ENCODE measurements around the gene EPHB1.

Gene EPHB1

DNA sequence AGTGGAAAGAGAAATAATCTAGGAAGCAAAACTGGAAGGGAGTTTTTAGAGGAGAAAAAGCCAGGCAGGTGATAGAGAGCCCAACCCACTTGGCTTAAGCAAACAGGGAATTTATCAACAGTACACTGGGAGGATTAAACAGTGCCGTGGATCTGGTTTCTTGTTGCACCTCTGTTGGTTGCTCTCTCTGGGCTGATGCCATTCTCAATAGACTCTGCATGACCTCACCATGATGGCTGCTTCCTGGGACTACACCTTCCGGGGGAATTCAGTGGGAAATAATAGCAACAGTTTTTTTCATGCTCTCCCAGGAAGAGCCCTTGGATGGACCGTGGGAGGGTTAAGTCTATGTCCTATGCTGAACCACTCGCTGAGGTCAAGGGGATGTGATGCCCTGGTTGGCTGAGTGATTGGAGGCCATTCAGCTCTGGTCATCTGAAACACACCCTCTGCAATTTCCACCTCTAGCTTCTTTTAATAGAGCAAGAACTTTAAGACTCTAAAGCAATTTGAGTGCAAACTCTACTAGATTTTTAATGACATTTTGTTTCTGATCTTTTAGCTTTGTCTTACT is 74.2 kb downstream of the EPHB1 start:
- no peak for DNase-seq (ENCODE audit: low read depth in 1 of 2, low spot score in 1 of 2)
- TF ChIP-seq JUND (IDR thresholded peaks at IDR 0.05; ENCODE audit: low read depth) = no peak
- in situ Hi-C loops (cut with HindIII; ENCODE audit: low pct_unique_long_range_greater_than_20kb, low sequenced_read_pairs) = no loop called here

DNA sequence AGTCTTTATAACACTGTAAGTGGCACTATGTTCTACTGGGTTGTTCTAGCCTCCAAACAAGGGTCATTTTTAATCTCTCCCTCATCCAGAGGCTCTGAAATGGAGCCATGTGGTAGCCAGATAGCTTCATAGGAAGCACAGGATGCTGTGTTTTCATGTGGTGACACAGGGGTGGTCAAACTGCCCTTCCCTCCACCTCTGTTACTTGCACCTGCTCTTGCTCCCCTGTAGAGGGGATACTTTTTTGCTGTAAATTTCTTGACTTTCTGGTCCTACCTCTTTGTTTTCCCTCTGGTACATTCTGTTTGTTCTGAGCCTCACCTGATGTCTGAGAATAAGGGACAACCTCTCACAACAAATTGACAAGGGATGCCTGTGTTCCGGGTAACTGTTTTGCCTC is 76.8 kb downstream of the EPHB1 start:
- in situ Hi-C loops (cut with HindIII; ENCODE audit: low pct_unique_long_range_greater_than_20kb, low sequenced_read_pairs) = no loop called here
- no peak for TF ChIP-seq JUND (IDR thresholded peaks at IDR 0.05; ENCODE audit: low read depth)

DNA sequence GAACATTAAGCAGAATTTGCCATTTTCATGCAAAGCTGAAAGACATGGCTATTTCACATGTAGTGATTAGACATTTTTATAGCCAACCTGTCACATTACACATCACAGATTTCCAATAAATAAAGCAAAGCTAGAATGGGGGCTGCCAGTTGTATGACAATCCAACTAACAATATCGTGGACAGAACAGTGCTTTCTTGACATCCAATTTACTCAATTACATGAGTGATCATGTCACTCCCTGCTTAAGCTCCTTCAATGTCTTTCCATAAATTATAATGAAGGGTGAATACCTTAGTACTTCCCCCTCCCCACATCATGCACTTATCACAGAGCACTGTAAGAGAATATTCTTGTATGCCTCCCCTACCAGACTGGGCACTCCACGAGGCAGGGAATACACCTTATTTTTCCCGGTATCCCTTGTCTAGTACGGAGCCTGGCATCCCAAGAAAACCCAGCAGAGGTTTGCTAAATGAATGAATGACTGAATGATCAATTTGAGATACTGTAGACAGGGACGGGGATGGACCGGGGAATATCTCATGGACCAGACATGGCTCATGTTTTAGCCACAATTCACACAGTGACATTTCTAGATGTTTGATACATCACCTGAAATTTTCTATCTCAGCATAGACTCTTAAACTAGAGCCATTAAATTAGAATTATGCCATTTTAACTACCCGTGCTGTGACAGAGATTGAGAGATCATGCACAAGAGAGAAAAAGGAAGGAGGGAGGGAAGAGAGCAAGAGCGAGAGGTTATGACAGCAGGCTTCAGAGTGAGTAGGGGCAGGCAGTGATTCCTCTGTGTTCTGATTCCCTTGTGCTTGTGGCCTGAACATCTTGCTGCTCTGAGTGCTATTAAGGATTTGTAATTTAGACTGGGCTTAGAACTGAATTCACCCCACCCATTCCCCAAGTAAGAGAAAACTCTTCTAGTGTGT is 77.7 kb downstream of the EPHB1 start:
- no peak for DNase-seq (ENCODE audit: low read depth in 1 of 2, low spot score in 1 of 2)
- in situ Hi-C loops (cut with HindIII; ENCODE audit: low pct_unique_long_range_greater_than_20kb, low sequenced_read_pairs) = no loop called here

More for the DNA sequence above, 76.8 kb downstream of the EPHB1 start:
- DNase-seq (ENCODE audit: low read depth in 1 of 2, low spot score in 1 of 2) = no peak

DNA sequence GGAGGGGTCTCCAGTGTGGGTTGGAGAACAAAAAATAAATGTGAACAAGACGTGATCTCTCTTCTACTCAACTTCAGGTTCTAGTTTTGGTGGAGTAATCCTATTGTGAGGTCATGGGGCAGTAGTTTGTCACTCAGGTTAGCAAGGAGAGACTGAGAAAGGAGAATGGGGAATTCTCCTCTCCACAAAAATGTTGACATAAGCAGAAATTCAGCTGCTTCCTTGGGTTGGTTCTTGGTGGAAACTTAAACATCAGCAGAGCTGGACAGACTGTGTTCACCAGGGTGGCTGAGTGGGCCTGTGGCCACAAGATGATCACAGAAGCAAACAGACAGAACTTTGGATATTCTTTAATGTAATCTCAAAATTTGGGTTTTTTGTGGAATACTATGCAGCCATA is 78.7 kb downstream of the EPHB1 start:
- DNase-seq (ENCODE audit: low read depth in 1 of 2, low spot score in 1 of 2) = no peak
- no peak for TF ChIP-seq JUND (IDR thresholded peaks at IDR 0.05; ENCODE audit: low read depth)
- in situ Hi-C loops (cut with HindIII; ENCODE audit: low pct_unique_long_range_greater_than_20kb, low sequenced_read_pairs) = no loop called here

More for the DNA sequence above, 77.7 kb downstream of the EPHB1 start:
- no peak for TF ChIP-seq JUND (IDR thresholded peaks at IDR 0.05; ENCODE audit: low read depth)

DNA sequence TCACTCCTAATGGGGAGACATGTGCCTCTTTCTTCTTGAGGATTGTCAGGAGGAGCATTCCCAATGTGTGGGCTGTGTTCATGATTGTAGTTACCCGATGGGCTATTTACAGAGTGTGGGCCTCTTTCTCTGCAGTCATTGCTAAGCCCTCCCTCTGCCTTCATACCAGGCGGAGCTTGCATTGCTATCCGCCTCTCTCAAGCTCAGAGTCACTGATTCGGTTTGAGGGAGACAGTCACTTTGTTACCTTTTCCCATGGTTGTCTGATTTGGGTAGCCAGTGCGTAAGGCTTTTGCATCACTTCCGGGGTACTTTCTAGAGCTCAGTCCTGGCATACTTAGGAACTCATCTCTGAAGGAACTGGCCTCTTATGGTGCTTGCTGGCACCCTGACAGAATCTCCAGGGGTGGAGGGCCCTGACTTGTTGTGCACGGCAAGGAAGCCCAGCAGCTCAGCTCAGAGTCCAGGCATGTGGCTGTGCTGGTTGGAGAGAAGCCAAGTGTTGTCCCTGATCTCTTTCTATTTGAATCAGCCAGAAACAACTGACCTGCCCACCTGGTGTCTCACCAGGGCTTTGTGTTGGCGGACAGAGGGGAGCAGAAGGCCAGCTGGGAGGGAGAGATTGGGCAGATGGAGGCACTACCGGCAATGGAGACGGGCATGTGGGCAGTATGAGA is 79.8 kb downstream of the EPHB1 start:
- no peak for DNase-seq (ENCODE audit: low read depth in 1 of 2, low spot score in 1 of 2)
- no peak for TF ChIP-seq JUND (IDR thresholded peaks at IDR 0.05; ENCODE audit: low read depth)
- in situ Hi-C loops (cut with HindIII; ENCODE audit: low pct_unique_long_range_greater_than_20kb, low sequenced_read_pairs) = no loop called here

DNA sequence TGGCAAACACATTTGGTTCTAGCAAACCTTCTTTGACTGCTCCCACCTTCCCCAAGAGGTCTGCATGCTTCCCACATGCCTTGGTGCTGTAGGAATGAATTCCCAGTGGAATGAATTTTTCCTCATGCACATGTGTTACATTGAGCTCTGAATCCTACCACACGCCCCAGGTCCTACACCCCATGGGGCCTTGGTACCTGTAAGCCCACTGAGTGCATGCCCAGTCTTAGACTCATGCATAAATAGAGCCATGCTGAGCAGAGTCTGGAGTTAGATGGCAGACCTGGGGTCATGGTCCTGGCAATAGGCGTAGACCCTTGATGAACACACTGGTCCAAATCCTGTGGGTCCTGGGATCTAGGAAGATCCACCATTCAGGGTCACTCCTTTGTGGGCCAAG is 81.8 kb downstream of the EPHB1 start:
- in situ Hi-C loops (cut with HindIII; ENCODE audit: low pct_unique_long_range_greater_than_20kb, low sequenced_read_pairs) = no loop called here
- no peak for TF ChIP-seq JUND (IDR thresholded peaks at IDR 0.05; ENCODE audit: low read depth)
- no peak for DNase-seq (ENCODE audit: low read depth in 1 of 2, low spot score in 1 of 2)

DNA sequence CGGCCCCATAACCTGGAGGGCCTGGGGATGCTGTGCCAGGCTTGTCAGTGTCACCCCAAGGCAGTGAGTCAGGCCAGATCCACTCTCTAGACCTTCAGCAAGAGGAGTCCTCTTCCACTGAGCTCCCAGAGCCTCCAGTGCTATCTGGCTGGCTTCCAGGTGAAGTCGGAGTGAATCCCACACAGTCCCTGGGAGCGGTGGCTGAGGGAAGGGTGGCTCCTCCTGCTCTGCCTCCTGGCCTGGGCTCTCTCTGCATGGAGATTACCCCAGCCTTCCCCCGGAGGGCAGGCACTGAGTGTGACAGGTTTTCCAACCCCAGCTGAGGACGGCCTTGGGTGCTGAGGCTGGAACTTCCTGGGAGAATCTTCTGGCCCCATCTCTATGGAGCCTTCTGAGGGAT is 82.7 kb downstream of the EPHB1 start:
- no peak for DNase-seq (ENCODE audit: low read depth in 1 of 2, low spot score in 1 of 2)
- TF ChIP-seq JUND (IDR thresholded peaks at IDR 0.05; ENCODE audit: low read depth) = no peak
- in situ Hi-C loops (cut with HindIII; ENCODE audit: low pct_unique_long_range_greater_than_20kb, low sequenced_read_pairs) = no loop called here

DNA sequence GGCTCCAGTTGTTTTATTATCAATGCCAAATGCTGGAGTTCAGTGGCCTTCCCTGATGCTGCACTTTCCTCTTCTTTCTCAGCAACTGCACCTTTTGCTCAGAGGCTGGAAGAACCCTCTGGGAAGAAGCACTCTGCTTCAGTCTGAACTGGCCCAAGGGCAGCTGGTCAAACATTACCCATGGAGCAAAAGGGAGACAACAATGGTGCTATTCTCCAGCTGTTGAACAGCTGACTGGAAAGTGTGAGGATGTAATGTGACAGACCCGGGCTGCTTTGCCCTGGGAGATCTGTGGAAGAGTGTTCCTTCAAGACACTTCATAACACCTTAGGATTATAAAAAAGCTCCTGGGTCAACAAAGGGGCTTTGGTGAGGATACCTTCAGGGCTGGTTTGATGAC is 84.9 kb downstream of the EPHB1 start:
- no peak for TF ChIP-seq JUND (IDR thresholded peaks at IDR 0.05; ENCODE audit: low read depth)
- DNase-seq (ENCODE audit: low read depth in 1 of 2, low spot score in 1 of 2) = no peak
- in situ Hi-C loops (cut with HindIII; ENCODE audit: low pct_unique_long_range_greater_than_20kb, low sequenced_read_pairs) = no loop called here

DNA sequence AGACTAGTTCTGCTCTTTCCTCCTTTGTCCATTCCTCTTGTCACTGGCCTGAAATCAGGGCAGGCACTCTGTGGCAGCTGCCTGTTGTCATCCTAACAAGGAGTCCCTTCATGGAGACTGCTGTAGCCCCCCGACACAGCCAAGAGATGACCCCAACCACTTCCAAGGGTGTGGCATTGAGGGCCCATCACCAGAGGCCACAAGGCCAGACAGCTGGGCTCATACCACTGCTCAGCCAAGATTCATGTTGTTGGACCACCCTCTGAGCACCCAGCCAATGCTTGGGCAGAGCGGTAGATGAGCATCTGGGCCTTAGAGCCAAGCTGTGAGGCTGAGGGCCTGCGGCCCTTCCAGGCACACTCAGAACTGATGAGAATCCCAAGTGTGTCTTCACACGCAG is 85.4 kb downstream of the EPHB1 start:
- no peak for TF ChIP-seq JUND (IDR thresholded peaks at IDR 0.05; ENCODE audit: low read depth)
- in situ Hi-C loops (cut with HindIII; ENCODE audit: low pct_unique_long_range_greater_than_20kb, low sequenced_read_pairs) = no loop called here
- no peak for DNase-seq (ENCODE audit: low read depth in 1 of 2, low spot score in 1 of 2)

DNA sequence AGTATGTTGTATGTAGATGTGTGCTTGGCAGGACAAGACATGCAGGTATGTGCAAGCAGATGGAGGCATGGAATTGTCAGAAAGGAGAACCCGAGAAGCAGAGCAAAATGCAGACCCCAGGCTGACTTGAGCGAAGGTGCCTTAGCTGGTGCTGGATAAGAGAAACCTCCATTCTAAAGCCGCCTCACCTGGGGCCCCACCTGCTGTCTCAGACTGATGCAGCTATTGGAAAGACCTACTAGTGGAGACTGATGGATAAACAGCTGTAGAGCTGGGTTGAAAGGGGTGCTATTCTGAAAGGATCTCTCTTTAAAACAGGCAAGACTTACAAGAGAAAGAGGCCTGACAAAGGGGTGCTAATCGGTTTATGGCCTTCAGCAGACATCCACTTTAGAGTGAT is 86.2 kb downstream of the EPHB1 start:
- TF ChIP-seq JUND (IDR thresholded peaks at IDR 0.05; ENCODE audit: low read depth) = no peak
- in situ Hi-C loops (cut with HindIII; ENCODE audit: low pct_unique_long_range_greater_than_20kb, low sequenced_read_pairs) = no loop called here

DNA sequence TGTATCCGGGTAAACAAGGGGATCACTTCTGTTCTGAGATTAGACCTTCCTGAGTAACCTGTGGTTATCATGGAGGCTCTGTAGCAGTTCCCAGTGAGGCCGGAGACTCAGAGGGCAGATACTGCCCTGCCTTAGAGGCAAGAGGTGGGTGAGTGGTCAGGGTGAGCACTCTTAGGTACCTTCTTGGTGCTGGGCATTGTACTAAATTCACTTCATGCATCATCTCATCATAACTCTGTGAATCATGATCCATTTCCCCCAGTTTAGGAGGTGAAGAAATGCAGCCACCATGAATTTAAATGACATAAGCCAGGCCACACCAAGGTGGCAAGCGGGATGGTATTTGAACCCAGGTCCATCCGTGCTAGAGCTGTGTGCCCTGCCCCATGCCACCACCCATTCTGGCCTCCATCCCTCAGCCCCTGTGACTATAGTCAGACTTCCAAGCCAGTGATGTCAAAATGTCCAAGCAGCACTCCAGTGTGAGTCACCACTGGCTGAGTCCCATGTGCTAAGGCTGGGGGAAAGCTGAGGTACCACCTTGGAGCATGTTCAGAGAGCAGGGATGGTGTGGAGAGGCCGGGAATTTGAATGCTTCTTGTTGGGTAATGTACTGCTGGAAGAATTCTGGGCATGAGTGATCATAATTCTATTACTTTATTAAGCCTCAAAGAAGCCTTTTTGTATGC is 88.8 kb downstream of the EPHB1 start:
- in situ Hi-C loops (cut with HindIII; ENCODE audit: low pct_unique_long_range_greater_than_20kb, low sequenced_read_pairs) = no loop called here
- no peak for TF ChIP-seq JUND (IDR thresholded peaks at IDR 0.05; ENCODE audit: low read depth)
- DNase-seq (ENCODE audit: low read depth in 1 of 2, low spot score in 1 of 2) = no peak

More for the DNA sequence above, 86.2 kb downstream of the EPHB1 start:
- DNase-seq (ENCODE audit: low read depth in 1 of 2, low spot score in 1 of 2) = no peak

DNA sequence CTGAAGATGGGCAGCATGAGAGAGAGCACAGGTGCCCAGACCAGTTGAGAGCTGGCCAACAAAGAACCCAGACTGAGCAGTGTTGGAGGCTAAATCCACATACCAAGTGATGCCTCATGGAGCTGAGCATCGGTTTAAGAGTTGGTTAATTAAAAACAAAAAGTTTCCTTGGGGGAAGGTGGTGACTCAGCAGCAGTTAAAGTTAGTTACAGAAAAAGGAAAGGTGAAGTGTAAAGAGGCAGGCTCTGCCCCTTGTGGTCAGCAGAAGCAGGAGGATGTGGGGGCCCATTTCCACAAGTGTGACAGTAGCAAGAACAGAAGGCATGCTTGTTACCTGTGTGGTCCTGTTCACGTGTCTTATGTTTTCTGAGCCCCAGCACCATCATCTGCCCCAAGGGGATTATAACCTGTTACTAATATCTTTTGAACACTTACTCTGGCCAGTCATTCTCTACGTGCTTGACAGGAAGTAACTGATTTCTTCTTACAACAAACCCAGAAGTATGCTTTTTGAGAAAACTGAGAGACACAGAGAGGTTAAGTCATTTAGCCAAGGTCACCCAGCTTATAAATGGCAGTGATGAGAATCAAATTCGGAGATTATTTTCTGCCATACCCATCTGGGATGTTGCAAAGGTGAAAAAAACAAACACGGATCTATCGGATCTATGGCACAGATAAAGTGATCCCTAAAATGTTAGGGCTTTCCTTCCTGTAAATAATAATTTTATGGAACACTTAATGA is 91.0 kb downstream of the EPHB1 start:
- TF ChIP-seq JUND (IDR thresholded peaks at IDR 0.05; ENCODE audit: low read depth) = no peak
- DNase-seq (ENCODE audit: low read depth in 1 of 2, low spot score in 1 of 2) = no peak
- in situ Hi-C loops (cut with HindIII; ENCODE audit: low pct_unique_long_range_greater_than_20kb, low sequenced_read_pairs) = no loop called here
